Endothelial cell of umbilical vein (primary cell): ENCODE measurements around the gene CCBE1. TPM values are rescaled to one million over a fixed set of nuclear protein-coding genes. Genes with fewer than 3 reads are reported as not detected.

ENCODE experiments used
- BruUV-seq: library from RNA; stranded (reverse); fragments of 400-500 nt; replicated peaks from 2 replicates; lab custom pipeline; 2021; lab: Mats Ljungman, UMichigan
- CTCF ChIA-PET: fragments of 300-600, 350-600 bp; sonication (Branson Sonifier 250); formaldehyde crosslinking; loops from one replicate; lab custom pipeline; 2021; ENCODE audit warnings: antibody characterized with exemption, inconsistent platforms; lab: Charles Lee
- POLR2A ChIA-PET: fragments of 300-600, 350-600 bp; sonication (Branson Sonifier 250); formaldehyde crosslinking; loops from one replicate; lab custom pipeline; 2021; ENCODE audit warnings: antibody characterized with exemption, inconsistent platforms; lab: Charles Lee
- DNase-seq: peaks from one replicate; pipeline ENCODE4 v3.0.0-alpha.2; 2011; ENCODE audit warnings: low read depth, low spot score
- FAIRE-seq: peaks from 2 replicates; lab custom pipeline; 2011; peaks lifted over from hg19 to GRCh38; lab: Jason Lieb, UNC
- H2AFZ ChIP-seq: 2 replicates; pipeline ENCODE4 v1.6.0; 2012; ENCODE audit warnings: low read depth, low read length, control low read depth, inconsistent platforms
- H3K27ac ChIP-seq: 2 replicates; pipeline ENCODE4 v1.5.1; 2011; ENCODE audit warnings: low read depth, mild to moderate bottlenecking, control low read depth, low read length, moderate library complexity; ENCODE audit not compliant: insufficient read depth
- H3K27me3 ChIP-seq, 2 experiments: 2 replicates each; pipeline versions ENCODE4 v1.6.0 to v1.6.1; 2011; ENCODE audit warnings: low read length in 2 of 2, mixed read lengths in 1 of 2; ENCODE audit not compliant: control insufficient read depth in 2 of 2, insufficient read depth in 2 of 2
- H3K36me3 ChIP-seq, 2 experiments: 2 replicates in 1 of 2; 3 replicates in 1 of 2; pipeline ENCODE4 v1.5.1; 2011; ENCODE audit warnings: low read length in 2 of 2, mild to moderate bottlenecking in 1 of 2, moderate library complexity in 1 of 2; ENCODE audit not compliant: control insufficient read depth in 2 of 2, insufficient read depth in 2 of 2; ENCODE audit errors: extremely low read depth in 1 of 2
- H3K4me1 ChIP-seq: 3 replicates; pipeline ENCODE4 v1.5.1; 2011; ENCODE audit warnings: mild to moderate bottlenecking, low read length; ENCODE audit not compliant: control insufficient read depth, insufficient read depth; ENCODE audit errors: extremely low read depth
- H3K4me2 ChIP-seq: 2 replicates; pipeline ENCODE4 v1.6.1; 2011; ENCODE audit warnings: low read length, control low read depth, mixed read lengths; ENCODE audit not compliant: insufficient read depth
- H3K4me3 ChIP-seq, 3 experiments: fragments of 200-600 bp in 1 of 3; sonication (generic), shearing (Covaris generic) in 1 of 3; replicated peaks in 1 of 3; 2 replicates each; pipeline ENCODE4 v1.5.1; 2011 to 2016; ENCODE audit warnings: control low read depth in 3 of 3, low read length in 3 of 3, mild to moderate bottlenecking in 2 of 3, inconsistent platforms in 1 of 3, low read depth in 1 of 3, moderate library complexity in 1 of 3; ENCODE audit not compliant: insufficient read depth in 1 of 3
- H3K79me2 ChIP-seq: 2 replicates; pipeline ENCODE4 v1.6.0; 2012; ENCODE audit warnings: low read length, inconsistent platforms; ENCODE audit not compliant: control insufficient read depth, insufficient read depth
- H3K9ac ChIP-seq: replicated peaks from 2 replicates; pipeline ENCODE3; 2011; ENCODE audit warnings: low read length, control low read depth; ENCODE audit not compliant: insufficient read depth; ENCODE audit errors: extremely low read depth
- H3K9me1 ChIP-seq: replicated peaks from 3 replicates; pipeline ENCODE4 v1.6.0; 2011; ENCODE audit warnings: mild to moderate bottlenecking, low read length; ENCODE audit not compliant: control insufficient read depth, insufficient read depth; ENCODE audit errors: extremely low read depth
- H3K9me3 ChIP-seq: replicated peaks from 2 replicates; pipeline ENCODE4 v1.5.1; 2012; ENCODE audit warnings: low read length, inconsistent platforms; ENCODE audit not compliant: control insufficient read depth, insufficient read depth
- H4K20me1 ChIP-seq: replicated peaks from 2 replicates; pipeline ENCODE3; 2011; ENCODE audit warnings: mild to moderate bottlenecking, low read length; ENCODE audit not compliant: control insufficient read depth, insufficient read depth; ENCODE audit errors: extremely low read depth
- EZH2 ChIP-seq: IDR thresholded peaks from 2 replicates; pipeline ENCODE4 v1.6.1; 2012; ENCODE audit warnings: borderline replicate concordance, low read depth, mild to moderate bottlenecking, moderate library complexity, low read length, inconsistent platforms; ENCODE audit not compliant: severe bottlenecking
- FOS ChIP-seq: IDR thresholded peaks from 2 replicates; pipeline ENCODE4 v1.6.1; 2011; ENCODE audit warnings: mild to moderate bottlenecking, low read length, moderate library complexity, borderline replicate concordance; ENCODE audit not compliant: insufficient read depth
- GATA2 ChIP-seq: IDR thresholded peaks from 2 replicates; pipeline ENCODE4 v1.7.0; 2011; ENCODE audit warnings: low read depth, mild to moderate bottlenecking, moderate library complexity, mixed read lengths, low read length; ENCODE audit not compliant: insufficient read length, insufficient read depth
- JUN ChIP-seq: IDR thresholded peaks from 2 replicates; pipeline ENCODE4 v1.6.1; 2011; ENCODE audit warnings: borderline replicate concordance, low read depth; ENCODE audit not compliant: insufficient read length, insufficient read depth
- MYC ChIP-seq: IDR thresholded peaks from one replicate; pipeline ENCODE4 v1.6.1; 2011; ENCODE audit warnings: mild to moderate bottlenecking, low read depth, low read length
- POLR2A ChIP-seq: IDR thresholded peaks from 2 replicates; pipeline ENCODE4 v1.6.1; 2012; ENCODE audit warnings: low read depth, mild to moderate bottlenecking, control low read depth, low read length
- POLR2AphosphoS5 ChIP-seq: IDR thresholded peaks from 2 replicates; pipeline ENCODE4 v1.6.1; 2012; ENCODE audit warnings: low read depth, mild to moderate bottlenecking, control low read depth, low read length, moderate library complexity; ENCODE audit not compliant: insufficient read depth
- dilution Hi-C: fragments of 300-500 bp; cut with MboI; formaldehyde crosslinking; loops from one replicate; pipeline ENCODE4 v1.15.0; 2019; ENCODE audit warnings: low sequenced_read_pairs; ENCODE audit not compliant: extremely low pct_ligation_motif_present
- intact Hi-C: fragments of 100-400 bp; cut with micrococcal nuclease; formaldehyde crosslinking; loops from one replicate; pipeline ENCODE4 v1.10.0; 2022
- polyA plus RNA-seq, 4 experiments: library from polyadenylated mRNA; depleted of rRNA in 3 of 4; stranded (reverse) in 3 of 4; unstranded in 1 of 4; fragments of >200 nt; gene quantifications; 2 replicates each; pipeline versions ENCODE4 v1.2.1 to v1.2.3, GENCODE V29; 2011 to 2012; ENCODE audit warnings: missing spikeins in 1 of 4
- total RNA-seq: library from RNA; stranded (reverse); gene quantifications from 2 replicates; pipeline ENCODE4 v1.2.3, GENCODE V29; 2021
- TF ChIP-seq, protein P1 (sequence below), 2 donors: IDR thresholded peaks; 1 replicate in 1 of 2; 2 replicates in 1 of 2; pipeline ENCODE4 v1.5.1; 2011; ENCODE audit warnings: low read length in 2 of 2, mild to moderate bottlenecking in 2 of 2, moderate library complexity in 2 of 2, control low read depth in 1 of 2, inconsistent platforms in 1 of 2, low read depth in 1 of 2; ENCODE audit not compliant: insufficient read depth in 1 of 2; ENCODE audit errors: extremely low read depth in 1 of 2
- TF ChIP-seq, protein P2 (sequence below): IDR thresholded peaks from 2 replicates; pipeline ENCODE4 v1.6.1; 2011; ENCODE audit not compliant: insufficient read depth, insufficient read length

CCBE1 gene
- total and polyA plus RNA-seq, 2 donors (not counting 3 experiments of a cell fraction or from before 2014, with no cell fraction given): 0.04 TPM; not detected in 1

DNA sequence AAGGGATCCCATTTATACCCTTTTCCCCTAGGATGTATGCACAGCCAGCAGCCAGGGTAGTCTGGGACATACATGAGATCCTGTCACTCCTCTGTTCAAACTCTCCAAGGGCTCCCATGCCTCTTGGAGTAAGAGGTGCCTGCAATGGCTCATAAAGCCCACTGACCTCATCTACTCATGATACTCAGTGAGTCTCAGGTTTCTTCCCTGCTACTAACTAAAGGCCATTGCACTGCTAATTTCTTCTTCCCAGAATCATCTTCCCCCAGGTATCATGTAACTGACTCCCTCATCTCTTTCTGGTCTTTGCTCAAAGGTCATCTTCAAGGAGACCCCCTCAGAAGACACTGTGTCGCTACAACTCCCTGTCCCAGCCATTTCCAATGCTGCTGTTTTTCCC is 68.2 kb downstream of the CCBE1 start:
- no peaks in the 10 kb centered on the region for H3K36me3 ChIP-seq
- H3K4me3 ChIP-seq: no peak overlapping the region
- no peak overlapping the region for H3K9ac ChIP-seq
- BruUV-seq: no TSS peak
- H4K20me1 ChIP-seq: no peaks in the 10 kb centered on the region
- H3K4me2 ChIP-seq: no peak overlapping the region
- H3K9me3 ChIP-seq: no peaks in the 10 kb centered on the region
- no peaks in the 10 kb centered on the region for H3K9me1 ChIP-seq
- intact Hi-C loops: no loop called here
- H3K79me2 ChIP-seq: no peaks in the 10 kb centered on the region
- ChIA-PET CTCF (interaction anchor here (2.1 to 7.5 kb wide), 5 partner anchors 68 to 195 kb away, joined by 9 to 573 read pairs (median 110); partner anchors contain the start of gene CCBE1), POLR2A (no interaction called here)
- peaks cover 0 to 1% of the 10 kb centered on the region in 2 experiments for H3K27me3 ChIP-seq
- no peaks in the 10 kb centered on the region for H3K4me1 ChIP-seq
- TF ChIP-seq GATA2 (no peak), JUN (no peak), MYC (no peak), POLR2AphosphoS5 (no peak), FOS (no peak), EZH2 (no peak), POLR2A (no peak)
- TF ChIP-seq, protein P1, sequence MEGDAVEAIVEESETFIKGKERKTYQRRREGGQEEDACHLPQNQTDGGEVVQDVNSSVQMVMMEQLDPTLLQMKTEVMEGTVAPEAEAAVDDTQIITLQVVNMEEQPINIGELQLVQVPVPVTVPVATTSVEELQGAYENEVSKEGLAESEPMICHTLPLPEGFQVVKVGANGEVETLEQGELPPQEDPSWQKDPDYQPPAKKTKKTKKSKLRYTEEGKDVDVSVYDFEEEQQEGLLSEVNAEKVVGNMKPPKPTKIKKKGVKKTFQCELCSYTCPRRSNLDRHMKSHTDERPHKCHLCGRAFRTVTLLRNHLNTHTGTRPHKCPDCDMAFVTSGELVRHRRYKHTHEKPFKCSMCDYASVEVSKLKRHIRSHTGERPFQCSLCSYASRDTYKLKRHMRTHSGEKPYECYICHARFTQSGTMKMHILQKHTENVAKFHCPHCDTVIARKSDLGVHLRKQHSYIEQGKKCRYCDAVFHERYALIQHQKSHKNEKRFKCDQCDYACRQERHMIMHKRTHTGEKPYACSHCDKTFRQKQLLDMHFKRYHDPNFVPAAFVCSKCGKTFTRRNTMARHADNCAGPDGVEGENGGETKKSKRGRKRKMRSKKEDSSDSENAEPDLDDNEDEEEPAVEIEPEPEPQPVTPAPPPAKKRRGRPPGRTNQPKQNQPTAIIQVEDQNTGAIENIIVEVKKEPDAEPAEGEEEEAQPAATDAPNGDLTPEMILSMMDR (IDR thresholded peaks at IDR 0.05; ENCODE audit: extremely low read depth in 1 of 2, insufficient read depth in 1 of 2, low read depth in 1 of 2, low read length in 2 of 2): no peak
- TF ChIP-seq, protein P2, sequence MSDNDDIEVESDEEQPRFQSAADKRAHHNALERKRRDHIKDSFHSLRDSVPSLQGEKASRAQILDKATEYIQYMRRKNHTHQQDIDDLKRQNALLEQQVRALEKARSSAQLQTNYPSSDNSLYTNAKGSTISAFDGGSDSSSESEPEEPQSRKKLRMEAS: no peak
- dilution Hi-C loops: no loop called here
- FAIRE-seq (no peak), DNase-seq (no peak)
- no peak overlapping the region for H3K27ac ChIP-seq
- no peak overlapping the region for H2AFZ ChIP-seq
